ENCODE measurements around the gene RELT. TPM values are rescaled to one million over a fixed set of nuclear protein-coding genes. Genes with fewer than 3 reads are reported as not detected.

Gene RELT
- total RNA-seq, 1 donor from 2014 or later = 34.9 TPM

DNA sequence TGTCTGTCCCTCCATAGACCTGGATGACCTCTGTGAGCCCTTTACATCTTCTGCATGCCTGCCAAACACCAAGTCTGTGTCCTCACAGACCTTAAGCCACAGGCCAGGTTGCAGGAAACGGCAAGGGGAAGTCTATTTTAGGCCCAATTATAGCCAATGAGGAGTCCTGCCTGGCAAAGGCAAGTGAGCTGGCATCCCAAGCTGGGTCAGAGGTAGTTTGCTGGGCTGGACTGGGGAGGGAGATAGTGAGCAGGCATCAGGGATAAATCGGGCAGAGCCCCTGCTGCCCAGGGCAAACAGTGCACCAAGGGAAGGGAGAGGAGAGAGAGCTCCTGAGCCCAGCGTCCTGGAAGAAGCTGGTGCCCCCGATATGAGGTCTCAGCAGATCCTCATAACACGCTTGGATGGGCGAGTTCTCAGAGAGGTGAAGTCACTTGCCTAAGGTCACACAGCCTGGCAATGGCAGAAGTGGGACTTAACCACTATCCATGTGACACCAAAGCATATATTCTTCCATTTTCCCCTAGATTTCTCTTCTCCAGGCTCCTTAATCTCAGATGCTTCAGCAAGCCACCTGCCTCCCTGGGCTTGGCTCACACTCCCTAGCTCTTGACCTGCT lies 3.7 kb upstream of the RELT start:
- intact Hi-C loops (cut with micrococcal nuclease) = loop anchor here (10.0 kb wide), 1 partner anchor 412 kb away; the partner anchor contains the start of gene MRPL48

DNA sequence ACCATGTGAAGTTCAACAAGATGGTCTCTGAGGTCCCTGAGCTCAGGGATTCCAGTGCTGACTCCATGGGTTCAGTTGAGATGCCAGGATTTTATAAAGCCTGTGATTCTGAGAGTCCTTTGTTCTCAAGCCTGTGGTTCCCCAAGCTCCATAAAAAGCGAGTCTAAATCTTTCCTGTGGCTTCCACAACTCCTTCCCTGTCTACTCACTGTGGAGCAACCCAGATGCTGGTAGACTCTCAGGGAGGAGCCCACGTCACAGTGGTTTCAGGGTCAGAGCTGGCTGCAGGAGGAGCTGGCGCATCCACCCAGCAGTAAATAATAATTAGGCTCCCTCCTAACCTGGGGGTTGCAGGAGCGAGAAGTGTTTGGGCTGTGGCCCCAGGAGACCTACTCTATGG lies 2.0 kb upstream of the RELT start:
- intact Hi-C loops (cut with micrococcal nuclease) = loop anchor here (10.0 kb wide), 1 partner anchor 411 kb away; the partner anchor contains the start of gene MRPL48

DNA sequence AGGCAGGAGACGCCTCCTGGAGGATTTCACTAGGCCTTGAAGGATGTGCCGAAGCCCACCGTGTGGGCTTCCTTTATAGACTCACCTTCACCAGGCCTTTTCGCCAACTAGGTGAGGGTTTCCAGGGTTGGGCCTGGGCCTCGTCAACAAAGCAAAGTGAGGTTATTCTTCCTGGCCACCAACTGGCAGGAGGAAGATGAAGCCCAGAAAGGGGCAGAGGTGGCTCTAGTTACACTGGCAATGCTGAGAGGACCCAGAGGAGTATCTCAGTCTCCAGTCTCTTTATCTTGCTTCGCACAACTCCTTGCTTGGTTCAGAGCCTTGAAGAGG lies 404 bp upstream of the RELT start:
- intact Hi-C loops (cut with micrococcal nuclease) = loop anchor here (1.0 to 10.0 kb wide), 9 partner anchors 9 to 1448 kb away; partner anchors contain the start of genes ARHGEF17, FAM168A, MRPL48 and RNF121

DNA sequence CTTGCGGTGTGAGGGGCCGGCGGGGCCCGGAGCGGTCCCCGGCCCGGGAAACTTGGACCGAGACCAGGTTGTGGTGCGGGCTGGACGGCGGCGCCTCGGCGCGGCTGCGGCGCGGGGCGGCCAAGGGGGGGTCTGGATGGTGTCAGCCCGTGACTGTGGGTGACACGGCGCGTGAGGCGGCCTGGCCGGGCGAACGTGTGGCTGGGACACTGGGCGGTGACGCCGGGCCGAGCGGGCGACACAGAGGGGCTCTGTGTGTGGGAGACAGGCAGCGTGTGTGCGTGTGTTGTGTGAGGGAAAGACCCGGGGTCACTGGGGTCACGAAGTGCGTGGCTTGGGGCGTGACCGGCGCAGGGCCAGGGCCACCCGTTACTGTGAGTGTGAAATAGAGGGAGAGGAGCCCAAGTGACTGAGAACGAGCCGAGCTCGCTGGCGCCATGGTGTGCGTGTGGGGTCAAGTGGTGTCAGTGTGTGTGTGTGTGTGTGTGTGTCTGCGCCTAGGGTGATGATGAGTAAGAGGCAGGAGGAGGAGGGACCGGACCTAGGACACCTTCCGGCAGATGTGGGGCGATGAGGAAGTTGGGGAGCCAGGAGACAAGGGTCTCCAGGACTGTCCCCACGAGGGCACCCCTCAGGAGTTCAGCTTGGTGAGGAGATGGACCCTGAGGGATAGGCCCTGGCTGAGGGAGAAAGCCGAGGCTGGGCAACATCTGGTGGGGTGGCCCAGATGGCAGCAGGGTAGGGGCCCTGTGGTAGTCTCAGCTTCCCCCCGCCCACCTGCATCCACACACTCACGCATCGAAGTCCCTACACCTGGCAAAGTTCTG lies 817 bp downstream of the RELT start:
- intact Hi-C loops (cut with micrococcal nuclease) = loop anchor here (1.0 to 10.0 kb wide), 9 partner anchors 11 to 1450 kb away; partner anchors contain the start of genes ARHGEF17, FAM168A, MRPL48 and RNF121

DNA sequence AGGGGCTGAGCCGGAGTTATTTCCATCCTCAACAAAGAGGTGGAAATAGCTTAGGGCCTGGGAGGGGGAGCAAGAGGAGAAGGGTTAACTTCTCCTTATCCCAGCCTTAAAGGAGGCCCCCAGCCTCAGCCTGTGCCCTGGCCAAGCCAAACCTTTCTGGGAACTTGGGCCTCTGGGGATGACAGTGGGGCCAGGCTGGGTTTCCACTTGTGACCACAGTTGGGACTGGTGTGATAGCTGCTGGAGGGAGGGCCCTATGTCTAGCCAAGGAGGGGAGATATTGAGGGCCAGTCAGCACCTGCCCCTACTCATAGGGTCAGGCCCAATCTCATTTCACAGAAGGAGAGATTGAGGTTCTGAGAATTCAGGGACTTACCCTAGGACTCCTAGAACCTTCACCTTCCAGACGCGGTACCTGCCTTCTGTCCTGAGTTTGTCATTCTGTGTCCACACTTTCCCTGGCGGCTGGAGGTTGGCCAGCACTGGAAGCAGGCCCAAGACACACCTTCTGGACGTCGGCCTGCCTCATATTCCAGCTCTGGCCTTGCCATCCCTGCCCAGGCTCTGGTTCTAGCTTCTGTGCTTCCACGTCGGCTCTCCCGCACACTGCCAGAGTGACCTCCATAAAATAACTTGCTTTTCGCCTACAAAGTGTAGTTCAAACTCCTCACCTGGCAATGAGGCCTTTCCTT lies 3.1 kb downstream of the RELT start:
- intact Hi-C loops (cut with micrococcal nuclease) = loop anchor here (5.0 to 10.0 kb wide), 5 partner anchors 72 to 1452 kb away; partner anchors contain the start of genes ARHGEF17, MRPL48, RNF121 and XNDC1N

DNA sequence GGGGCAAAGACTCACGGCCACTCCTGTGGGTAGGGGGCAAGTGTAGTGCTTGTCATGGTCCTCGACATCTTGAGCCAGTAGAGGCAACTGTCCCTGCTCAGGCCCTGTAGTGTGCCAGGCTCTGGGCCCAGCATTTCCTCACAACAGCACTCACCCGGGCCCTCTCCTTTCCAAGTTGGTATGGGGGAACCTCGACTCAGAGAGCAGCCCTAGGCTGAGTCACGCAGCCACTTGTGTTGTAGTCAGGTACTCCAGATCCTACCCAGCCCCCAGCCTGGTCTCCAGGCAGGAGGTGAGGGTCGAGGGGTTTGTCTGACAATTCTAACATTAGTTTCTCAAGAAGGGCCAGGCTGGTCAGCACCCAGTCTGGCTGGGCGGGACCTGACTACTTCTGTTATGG lies 4.1 kb downstream of the RELT start:
- intact Hi-C loops (cut with micrococcal nuclease) = no loop called here

DNA sequence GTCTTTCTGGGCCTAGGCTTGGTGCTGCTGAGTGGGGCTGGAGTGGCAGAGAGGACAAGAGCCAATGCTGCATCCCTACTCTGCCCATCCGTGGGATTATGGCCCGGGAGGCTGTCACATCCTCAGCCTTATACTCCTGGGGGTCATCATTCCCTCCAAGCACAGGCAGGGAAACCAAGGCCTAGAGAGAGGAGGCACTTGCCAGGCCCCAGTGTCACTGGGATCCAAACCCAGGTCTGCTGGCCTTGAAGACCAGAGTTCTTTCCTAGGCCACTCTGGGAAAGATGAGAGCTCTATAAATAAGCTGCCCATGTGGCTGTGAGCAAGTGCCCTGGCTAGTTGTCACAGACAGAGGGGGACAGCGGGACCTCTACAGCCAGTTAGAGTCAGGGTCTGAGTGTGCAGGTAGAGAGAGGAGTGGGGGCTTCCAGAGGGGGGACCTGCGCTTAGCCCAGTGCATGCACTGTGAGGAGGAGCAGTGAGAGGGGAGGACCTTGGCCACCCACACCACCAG lies 4.8 kb downstream of the RELT start:
- intact Hi-C loops (cut with micrococcal nuclease) = no loop called here

DNA sequence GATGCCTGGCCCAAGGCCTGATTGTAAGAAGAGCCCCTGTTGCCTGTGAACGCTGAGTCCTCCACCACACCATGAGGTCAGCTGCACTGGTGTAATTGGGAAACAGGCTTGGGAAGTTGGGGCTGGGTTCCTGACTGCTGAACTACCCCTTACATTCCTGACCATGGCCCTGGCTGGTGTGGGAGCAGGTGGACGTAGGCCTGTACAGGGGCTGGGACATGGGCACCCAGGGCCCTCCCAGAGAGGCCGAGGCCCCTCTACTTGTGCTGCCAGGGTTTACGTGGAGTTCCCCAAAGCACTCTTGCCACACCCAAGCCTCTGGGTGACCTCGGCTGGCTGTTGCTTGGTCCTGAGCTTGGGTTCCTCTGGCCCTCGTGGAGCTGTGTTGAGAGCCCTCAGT lies 5.4 kb downstream of the RELT start:
- intact Hi-C loops (cut with micrococcal nuclease) = no loop called here

DNA sequence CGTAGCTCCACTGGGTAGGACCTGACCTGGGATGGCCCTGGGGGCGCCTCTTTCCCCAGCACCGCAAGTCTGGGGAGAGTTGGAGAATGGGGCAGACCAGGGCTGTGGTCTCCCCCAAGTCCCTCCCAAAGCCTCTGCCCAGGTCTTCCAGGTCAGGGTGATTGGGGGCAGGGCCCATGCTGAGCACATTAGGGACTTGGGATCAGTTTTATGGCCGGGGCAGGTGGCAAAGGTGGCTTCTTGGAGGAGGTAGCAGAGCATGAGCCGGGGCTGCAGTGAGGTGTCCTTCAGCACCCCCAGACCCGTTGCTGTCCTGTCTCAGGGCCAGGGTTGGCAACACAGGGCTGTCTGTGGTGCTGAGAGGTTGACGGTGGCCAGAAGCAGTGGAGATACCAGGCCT lies 6.0 kb downstream of the RELT start:
- intact Hi-C loops (cut with micrococcal nuclease) = no loop called here

DNA sequence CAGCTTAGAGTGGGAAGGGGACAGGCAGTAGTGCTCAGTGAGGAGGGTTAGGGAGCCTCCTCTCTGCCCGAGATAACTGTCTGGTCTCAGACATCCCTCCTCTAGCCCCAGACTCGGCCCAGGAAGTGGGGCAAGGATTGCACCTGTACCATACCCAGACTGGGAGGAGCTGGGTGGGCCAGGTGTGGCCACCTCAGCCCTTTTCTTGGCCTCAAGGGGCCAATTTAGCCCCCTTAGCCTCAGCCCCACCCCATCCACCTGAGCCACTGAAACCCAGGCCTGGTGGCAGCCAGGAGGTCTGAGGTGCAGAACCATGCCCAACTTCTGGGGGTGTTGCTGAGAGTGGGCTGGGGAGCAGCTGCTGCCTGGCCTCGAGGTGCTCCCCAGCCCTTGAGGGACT lies 6.5 kb downstream of the RELT start:
- intact Hi-C loops (cut with micrococcal nuclease) = no loop called here

DNA sequence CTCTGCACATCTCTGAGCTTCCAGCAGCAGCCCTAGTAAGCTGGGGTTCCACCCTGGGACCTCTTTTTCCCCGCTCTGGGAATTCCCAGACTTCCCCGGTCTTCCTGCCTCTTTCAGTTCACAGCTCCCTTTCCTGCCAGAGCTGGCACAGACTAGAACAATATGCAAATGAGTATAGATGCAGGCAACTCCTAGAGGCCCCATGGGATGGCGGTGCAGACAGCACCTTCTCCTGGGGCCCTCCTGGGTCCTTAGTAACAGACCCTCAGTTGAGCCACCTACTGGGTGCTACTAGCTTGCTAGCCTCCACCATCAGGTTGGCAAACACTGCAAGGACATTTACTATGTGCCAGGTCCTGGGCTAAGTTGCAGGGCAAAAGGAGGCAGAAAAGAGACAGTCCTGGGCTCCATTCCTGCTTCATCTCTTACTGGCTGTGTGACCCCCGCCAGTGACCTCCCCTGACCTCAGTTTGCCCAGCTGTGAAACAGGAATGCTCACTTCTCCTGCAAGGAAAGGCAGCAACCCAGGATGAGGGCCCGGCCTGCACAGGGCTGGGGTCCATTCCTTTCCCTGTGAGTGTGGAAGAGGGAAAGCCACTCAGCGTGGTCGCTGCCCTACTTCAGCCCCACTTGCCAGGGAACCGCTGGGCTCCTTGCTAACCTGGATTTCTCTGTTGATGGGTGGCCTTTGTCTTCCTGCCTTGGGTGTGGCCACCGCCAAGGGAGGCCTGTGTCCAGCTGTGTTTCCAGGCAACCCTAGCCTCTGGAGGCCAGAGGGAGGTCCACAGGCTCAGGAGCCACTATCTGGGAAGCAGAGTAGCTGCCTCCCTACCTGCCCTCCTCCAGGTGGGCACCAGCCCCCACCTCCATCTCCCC lies 7.3 kb downstream of the RELT start:
- intact Hi-C loops (cut with micrococcal nuclease) = no loop called here

DNA sequence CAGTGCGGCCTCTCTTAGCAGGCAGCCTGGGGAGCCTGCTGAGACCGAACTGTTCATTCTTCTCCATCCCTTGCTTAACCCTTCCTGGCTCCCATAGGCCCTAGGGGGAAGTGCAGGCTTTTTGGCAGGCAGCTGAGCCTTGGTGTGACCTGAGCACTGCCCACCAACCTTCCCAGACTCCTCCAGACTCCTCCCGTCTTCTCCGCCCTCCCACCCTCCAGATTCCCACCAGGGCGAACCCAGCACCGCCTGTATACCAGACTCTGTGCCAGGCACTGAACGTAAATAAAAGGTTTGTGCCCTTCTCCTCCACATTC lies 7.9 kb downstream of the RELT start:
- intact Hi-C loops (cut with micrococcal nuclease) = no loop called here

DNA sequence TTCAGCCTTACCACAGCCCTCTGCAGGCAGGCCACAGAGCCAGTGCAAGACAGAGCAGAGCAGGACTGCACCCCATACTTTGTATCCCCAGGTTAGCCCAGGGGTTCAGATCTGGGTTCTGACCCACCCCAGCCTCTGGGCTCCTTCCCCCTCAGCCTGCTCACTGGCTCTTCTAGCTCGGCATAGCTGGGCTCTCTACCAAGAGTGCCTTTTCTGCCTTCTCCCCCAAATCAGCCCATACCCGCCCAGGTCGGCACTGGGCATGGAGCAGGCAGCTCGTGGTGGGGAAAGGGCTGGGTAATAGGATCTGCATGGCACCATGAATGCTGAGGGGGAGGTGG lies 8.3 kb downstream of the RELT start:
- intact Hi-C loops (cut with micrococcal nuclease) = no loop called here

DNA sequence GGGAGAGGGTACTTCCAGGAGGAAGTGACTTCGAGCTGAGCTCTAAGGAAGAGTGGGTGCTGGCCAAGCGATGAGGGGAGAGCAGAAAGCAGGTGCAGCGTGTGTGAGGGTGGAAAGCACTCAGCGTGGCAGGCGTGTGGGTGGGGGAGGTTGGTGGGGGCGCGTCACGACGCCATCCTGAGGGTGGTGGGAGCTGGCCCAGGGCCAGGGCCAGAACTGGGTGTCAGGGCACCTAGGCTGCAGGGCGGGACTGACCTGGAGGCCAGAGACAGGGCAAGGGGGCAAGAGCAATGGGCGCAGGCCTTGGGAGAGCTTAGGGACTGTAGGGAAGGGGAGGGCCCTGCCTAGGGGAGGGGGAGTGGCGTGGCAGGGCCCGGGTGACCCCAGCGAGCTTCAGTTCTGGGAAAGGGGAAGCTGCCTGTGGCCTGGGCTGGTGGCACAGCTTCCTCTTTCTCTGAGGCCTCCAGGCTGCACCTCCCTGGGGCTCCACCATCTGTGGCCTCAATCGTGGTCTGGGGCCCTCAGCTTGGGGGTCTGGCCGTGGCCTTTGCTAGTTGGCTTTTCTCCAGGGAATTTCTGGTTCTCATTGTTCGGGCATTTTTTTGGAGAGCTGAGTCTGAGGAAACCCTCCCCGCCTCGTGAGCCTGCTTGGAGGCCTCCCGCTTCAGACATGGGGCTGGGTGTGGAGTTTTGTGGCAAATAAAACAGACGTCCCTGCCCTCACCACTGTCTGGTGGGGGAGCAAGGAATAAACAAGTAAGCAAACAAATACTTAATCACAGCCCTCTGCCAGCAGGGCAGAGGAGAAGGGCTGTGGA lies 8.9 kb downstream of the RELT start:
- intact Hi-C loops (cut with micrococcal nuclease) = no loop called here

DNA sequence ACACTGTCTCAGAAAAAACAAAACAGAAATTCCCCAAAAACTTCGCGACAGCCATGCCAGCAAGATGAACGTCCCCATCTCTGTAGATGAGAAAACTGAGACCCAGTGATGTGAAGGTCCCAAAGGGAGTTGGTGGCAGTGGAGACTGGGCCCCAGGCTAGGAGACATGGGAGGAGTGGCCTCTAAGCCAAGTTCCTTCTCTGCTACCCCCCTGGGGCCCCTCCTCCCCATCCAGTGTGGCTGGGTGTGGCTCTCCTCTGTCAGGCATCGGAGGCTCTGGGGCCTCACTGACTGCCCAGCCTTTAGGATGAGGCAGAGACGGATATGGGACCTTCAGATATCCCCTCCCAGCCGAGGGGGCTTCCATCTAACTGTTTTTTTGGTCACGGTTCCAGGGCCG lies 9.8 kb downstream of the RELT start:
- intact Hi-C loops (cut with micrococcal nuclease) = no loop called here

DNA sequence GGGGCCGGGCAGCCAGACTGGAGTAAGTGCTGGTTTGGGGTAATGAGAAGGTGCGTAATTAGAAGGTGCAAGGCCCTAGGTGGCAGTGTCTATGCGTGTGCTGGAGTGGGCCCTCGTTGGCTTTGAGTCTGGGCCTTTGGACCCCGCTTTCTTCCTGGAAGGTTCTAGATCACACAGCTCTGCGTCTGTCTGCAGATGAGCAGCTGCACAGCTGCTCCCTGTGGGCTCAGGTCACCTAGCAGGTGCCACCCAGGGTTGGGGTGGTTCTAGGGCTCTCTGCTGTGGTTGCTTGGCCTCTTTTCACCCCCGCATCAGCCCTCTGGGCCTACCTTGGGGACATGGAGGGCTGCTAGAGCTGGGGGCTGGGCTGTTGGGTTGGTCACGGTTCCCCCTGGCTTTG lies 10.3 kb downstream of the RELT start:
- intact Hi-C loops (cut with micrococcal nuclease) = no loop called here

DNA sequence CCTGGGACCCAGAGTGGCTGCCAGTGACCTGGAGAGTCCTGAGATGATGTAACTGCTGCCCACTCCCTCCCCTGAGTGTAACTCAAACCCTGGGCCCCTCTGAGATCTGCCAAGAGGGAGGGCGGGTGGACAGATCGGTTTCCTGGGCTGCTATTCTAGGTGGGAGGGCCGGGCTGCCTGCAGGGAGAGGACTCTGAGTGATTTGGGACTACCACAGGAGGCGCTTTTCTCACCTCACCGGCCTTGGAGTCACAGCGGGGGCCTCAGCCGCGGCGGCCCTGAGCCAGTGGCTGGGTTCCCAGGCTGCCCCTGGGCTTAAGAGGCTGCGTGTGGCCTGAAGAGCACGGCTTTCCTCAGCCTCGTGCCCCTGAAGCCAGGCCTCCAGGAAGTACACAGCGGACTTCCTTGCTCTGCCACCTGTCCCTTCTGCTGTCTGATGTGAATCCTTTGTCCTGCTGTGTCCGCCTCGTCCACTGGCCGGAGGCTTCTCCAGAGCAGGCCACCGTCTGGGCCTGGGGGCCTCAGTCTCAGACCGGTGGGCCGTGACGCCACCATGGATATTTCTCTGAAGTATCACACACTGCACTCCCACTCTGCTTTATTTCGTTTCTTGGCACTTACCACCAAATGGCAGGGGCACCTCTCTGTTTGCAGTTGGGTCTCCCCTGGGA lies 11.5 kb downstream of the RELT start:
- intact Hi-C loops (cut with micrococcal nuclease) = no loop called here

DNA sequence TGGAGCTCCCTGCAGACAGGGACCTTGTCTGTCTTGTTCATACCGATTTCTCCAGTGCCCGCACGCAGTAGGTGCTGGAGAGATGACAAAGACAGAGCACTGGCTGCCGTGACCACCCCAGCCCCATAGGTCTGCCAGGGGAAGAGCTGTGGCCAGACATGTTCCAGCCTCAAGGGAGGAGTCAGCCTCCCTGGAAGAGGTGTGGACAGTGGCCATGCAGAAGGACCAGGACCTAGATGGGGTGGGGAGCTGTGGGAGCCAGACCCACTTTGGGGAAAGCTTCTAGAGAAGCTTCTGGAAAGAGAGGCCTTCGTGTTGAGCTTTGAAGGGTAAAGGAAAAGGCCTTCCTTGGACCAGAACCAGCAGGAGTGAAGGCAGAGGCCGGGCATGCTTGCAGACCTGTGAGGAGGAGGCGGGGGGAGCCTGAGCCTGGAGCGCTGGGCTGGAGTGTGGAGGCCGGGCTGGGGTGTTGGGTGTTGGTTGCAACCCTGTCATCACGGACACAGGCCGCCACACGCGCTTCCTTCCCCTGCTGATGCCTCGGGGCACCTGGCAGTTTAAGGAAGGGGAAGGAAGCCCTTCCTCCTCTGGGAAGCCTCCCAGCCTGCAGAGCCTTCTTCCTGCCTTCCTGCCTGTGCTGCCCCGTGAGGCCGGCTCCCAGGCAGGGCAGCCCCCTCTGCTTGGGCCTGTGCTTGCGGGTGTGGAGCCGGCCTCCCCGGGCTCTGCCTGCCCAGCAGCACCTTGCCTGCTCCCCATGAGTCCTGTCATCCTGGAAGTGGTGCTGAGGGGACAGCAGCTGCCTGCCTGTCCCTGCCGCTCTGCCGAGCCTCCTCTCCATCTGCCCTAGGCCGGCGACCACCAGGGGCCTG lies 12.3 kb downstream of the RELT start:
- intact Hi-C loops (cut with micrococcal nuclease) = no loop called here

DNA sequence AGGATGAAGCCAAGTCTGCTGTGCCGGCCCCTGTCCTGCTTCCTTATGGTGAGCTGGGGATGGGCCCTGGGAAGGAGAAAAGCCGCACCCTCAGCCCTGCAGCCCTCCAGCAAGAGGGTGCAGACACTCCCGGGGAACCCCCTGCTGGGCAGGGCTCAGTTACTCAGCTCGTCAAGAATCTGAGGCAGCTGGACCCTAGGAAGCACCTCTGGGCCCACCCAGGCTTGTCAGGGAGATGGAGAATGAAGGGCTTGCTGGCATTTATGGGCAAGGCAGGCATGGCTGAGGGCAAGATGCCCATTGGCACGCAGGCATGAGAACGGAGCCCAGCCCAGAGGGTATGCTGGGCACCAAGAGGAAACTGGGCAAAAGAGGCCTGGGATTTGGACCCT lies 12.9 kb downstream of the RELT start:
- intact Hi-C loops (cut with micrococcal nuclease) = no loop called here
